GM21526 (cell line): ENCODE results near the gene NBPF4.
A peak's percentile ranks its signal among the peaks of the same experiment; 100 is the strongest.
"Not testable (repeated sequence)": the region's sequence is repeated elsewhere in the genome, so short reads cannot be mapped to it uniquely, and the experiment has no call there.

Source experiments
- ATAC-seq: cut with Tn5 transposase; IDR thresholded peaks from one replicate; pipeline ENCODE4 v1.9.1; 2021; ENCODE audit warnings: moderate library complexity; ENCODE audit not compliant: unreplicated experiment, low FRiP score

NBPF4 gene

DNA sequence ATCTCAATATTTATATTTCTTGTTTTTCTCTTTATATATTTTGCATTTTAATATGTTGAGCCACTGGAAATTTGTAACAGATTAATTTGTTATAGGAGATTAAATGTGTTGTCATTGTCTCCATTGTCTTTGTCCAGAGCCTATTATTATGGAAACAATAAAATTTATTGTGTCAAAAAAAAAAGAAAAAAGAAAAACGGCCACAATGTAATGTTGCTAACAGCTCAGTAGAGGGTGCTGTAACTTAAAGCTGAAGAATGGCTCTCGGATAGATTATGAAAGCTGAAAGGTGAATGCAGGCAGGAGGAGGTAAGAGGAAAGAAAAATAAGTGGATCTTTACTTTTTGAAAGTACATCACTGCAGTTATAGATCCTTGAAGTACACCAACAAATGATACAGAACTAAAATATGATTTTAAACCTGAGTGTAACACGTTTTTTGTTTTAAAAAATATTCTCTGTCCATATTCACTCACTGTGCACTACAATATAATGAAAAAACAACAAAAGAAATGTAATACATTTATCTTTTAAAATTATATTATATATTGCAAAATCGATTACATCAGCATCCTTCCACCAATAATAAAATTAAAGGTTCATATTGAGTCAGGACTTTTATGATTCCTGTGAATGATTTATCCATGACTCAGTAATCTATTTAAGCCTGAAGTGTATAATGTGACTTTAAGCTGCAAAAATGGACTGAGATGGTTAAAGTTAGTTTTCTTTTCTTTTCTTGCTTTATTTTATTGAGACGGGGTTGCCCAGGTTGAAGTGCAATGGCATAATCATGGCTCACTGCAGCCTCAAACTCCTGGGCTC is 29.0 kb downstream of the NBPF4 start:
- ATAC-seq: peak; percentile 63

DNA sequence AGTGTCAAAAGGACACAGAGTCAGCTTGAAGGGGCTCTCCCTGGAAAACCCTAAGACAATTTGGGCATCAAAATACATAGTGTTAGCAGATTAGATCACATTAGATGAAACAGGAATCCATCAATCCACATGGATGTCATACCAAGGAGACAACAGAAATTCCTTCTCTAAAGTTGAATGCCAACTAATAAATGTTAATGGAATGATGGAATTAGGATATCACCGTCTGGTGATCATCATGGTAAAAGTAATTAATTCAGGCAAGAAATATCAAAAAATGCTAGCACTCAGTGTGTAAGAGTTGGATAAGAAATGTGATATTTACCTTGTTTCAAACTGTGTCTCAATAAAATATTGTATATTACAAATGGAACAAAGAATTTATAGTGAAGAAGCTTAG is 32.9 kb downstream of the NBPF4 start:
- no peak for ATAC-seq

DNA sequence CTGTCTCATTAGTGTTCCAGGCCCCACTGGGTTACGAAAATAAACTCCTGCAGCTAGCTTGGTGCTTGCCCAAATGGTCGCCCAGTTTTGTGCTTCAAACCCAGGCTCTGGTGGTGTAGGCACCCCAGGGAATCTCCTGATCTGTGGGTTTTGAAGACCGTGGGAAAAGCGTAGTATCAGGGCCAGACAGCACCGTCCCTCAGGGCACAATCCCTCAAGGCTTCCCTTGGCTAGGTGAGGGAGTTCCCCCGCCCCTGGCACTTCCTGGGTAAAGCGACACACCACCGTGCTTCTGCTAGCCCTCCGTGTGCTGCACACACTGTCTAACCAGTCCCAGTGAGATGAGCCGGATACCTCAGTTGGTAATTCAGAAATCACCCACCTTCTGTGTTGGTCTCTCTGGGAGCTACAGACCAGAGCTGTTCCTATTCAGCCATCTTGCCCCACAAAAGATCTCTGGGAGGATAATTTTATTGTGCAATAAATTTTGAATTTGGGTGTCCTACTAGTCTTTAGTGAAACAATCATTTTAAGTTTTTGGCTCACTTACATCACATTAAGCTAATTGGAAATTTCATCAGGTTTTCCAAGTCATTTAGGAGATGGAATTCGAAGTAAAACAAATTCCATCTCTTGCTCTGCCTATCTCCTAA is 34.3 kb downstream of the NBPF4 start:
- ATAC-seq: no peak

DNA sequence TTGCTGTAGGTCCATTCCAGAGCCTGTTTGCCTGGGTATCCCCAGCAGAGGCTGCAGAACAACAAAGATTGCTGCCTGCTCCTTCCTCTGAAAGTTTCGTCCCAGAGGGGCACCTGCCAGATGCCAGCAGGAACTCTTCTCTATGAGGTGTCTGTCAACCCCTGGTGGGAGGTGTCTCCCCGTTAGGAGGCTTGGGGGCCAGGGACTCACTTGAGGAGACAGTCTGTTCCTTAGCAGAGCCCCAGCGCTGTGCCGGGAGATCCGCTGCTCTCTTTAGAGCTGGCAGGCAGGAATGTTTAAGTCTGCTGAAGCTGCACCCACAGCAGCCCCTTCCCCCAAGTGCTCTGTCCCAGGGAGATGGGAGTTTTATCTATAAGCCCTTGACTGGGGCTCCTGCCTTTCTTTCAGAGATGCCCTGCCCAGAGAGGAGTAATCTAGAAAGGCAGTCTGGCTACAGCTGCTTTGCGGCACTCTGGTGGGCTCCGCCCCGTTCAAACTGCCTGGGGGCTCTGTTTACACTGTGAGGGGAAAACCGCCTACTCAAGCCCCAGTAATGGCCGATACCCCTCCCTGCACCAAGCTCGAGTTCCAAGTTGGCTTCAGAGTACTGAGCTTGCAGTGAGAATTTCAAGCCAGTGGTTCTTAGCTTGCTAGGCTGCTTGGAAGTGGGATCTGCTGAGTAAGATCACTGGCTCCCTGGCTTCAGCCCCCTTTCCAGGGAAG is 35.0 kb downstream of the NBPF4 start:
- no peak for ATAC-seq

DNA sequence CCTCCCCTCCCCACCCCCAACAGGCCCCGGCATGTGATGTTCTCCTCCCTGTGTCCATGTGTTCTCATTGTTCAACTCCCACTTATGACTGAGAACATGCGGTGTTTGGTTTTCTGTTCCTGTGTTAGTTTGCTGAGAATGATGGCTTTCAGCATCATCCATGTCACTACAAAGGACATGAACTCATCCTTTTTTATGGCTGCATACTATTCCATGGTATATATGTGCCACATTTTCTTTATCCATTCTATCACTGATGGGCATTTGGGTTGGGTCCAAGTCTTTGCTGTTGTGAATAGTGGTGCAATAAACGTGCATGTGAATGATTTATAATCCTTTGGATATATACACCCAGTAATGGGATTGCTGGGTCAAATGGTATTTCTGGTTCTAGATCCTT is 40.3 kb downstream of the NBPF4 start:
- not testable (repeated sequence) for ATAC-seq

DNA sequence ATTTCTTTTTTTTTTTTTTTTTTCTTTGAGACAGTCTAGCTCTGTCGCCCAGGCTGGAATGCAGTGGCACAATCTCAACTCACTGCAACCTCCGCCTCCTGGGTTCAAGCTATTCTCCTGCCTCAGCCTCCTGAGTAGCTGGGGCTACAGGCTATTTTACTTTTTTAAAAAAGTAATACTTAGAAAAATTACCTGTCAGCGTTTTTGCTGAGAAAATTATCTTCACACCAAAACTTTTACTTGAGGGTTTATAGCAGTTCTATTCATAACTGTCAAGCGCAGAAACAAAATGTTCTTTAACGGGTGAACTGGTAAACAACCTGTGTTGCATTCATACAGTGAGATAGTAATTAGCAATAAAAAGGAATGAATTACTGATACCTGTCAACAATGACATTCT is 42.2 kb downstream of the NBPF4 start:
- ATAC-seq: no peak

DNA sequence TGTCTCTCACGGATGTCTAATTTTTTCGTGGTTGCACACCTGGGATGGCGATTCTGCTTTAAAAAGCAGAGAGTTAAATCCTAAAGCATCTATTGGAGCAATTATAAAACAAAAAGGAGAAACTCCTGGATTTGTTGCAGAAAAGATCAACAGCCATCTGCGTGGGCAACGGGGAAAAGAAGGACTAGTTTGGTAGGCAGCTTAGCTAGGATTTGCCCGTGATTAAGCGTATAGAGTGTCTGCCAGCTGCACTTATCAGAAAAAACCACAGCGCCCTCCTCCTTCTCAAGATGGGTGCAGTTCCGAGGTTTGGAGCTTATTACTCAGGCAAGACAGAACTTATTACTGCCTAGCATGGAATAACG is 43.2 kb downstream of the NBPF4 start:
- no peak for ATAC-seq

DNA sequence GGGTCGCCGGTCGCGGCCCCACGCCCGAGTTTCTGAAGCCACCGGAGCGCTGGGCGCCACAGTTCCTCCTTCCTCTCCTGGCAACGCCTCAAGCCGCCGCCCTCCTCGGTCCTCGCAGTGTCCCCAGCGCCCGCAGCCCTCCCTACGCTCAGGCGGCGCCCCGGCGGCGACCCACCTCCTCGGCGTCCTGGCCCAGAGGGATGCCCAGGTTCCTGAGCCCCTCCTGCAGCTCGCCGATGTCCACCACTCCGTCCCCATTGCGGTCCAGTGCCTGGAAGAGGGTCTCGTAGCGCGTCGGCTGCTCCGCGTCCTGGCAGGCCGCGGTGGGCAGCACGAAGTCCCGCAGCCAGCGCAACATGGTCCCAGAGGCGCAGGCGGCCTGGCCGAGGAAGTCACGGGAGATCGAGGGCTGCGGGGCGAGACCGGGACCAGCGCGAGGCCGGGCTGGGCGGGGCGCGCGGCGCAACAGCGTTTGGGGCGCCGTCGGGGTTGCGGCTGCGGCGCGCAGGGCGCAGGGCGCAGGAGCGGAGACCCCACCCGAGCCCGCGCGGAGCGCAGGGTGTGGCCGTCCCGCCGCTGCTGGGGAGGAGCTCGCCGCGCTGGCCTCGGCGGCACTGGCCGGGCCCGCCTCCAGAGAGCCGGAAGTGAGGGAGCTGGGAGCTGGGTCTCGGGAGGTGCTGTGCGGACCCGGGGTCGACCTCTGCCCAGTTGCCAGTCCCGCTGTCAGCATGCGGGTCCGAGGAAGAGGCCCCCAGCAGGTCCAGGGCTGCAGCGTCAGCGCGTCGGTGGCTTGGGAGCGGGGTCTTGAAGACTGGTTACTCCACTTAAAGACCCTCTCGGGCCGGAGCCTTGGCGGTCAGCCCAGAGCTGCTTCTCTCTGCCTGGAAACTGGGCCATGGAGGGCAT is 43.8 kb downstream of the NBPF4 start, which contains the start of gene SLC25A24:
Gene SLC25A24, minus strand, starts transcription at position 563 of the 906 bp plus-strand sequence. Its CDS starts 205 bp downstream, at position 358.
- peak; percentile 79 for ATAC-seq

DNA sequence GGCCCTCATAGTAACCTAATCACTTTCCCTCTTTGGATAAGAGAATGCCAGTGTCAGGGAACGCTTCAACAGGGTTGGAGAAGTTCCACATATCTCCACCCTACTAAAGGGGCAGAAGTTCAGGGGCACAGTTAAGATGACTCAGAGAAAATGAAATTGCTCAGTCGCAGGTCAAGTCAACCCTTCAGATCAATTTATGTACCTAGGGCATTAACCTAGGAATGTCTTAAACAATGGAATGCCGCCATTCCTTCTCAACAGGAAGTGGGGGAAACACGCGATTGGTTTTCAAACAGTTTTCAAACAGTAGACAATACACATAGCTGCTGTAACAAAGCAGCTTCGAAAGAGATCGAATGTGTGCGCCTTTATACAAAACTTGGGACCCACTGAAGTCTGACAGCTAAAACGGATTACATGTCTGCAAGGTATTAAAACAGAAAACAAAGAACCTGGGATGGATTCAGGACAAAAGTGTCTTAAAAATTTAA is 44.6 kb downstream of the NBPF4 start:
- no peak for ATAC-seq

DNA sequence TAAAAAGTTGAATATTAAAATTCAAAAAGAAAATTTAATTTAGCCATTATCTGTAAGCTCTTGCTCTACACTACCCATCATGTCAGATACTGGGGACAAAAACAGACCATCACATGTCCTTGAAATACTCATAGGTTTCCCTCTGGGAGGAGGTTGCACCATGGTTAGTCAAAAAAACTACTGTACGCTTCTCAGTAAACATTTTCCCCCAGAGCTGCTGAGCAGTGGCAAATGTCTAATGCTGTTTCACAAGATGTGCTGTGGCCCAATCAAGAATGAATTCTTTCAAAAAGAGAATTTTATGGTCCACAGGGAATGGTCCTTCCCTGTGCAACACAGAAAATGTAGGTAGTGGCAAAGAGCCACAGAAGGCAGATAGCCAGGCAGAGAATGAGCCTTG is 49.8 kb downstream of the NBPF4 start:
- ATAC-seq: no peak

DNA sequence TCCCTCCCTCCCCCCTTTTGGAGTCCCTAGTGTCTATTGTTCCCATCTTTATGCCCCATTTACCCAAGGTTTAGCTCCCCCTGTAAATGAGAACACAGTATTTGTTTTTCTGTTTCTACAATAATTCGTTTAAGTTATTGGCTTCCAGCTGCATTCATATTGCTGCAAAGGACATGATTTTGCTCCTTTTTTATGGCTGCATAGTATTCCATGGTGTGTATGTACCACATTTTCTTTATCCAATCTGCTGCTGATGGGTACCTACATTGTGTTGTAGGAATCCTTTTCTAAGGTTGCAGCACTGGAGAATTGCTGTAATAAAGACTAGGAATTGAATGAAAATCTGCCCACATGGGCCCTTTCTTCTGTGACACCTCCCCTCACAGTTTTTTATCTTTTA is 50.5 kb downstream of the NBPF4 start:
- ATAC-seq: no peak

DNA sequence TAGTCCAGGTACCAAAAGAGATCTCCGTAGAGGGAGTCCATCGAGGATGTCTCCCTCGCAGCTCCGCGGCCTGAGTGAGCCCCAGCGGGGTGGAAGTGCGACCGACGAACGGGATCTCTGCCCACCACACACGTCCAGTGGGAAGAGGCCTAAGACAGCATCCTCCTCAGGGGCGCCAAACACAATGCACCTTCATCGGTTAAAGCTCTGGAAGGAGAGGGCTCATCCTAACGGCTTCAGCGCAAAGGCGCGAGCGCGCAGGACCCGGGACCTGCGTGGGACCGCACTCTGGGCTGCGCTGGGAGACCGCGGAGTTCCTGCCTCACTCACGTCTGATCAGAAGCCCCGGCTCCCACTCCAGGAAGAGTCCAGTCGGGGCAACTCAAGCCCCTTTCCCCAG is 51.3 kb downstream of the NBPF4 start:
- no peak for ATAC-seq

DNA sequence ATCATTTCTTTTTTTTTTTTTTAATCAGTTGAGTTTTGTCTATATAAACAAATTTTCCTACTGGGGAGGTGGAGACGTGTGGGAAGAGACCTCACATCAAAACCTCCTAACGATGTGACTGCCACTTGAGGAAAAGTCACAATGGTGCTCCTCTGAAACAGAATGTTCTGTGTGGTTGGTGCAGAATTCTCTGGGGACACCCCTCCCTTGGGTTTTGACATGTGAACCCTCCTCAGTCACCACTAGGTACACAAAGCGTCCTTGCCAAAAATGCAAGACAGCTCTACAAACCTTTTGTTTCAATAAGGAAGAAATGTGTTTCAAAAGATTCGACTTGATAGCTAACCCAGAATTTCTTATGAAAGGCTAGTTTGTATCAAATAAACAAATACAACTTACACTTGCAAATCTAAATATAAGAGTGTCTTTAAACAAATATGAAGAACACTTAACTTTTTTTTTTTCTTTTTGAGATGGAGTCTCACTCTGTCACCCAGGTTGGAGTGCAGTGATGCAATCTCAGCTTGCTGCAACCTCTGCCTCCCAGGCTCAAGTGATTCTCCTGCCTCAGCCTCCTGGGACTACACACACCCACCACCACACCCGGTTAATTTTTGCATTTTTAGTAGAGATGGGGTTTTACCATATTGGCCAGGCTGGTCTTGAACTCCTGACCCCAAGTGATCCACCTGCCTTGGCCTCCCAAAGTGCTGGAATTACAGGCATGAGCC is 53.0 kb downstream of the NBPF4 start:
- ATAC-seq: no peak

DNA sequence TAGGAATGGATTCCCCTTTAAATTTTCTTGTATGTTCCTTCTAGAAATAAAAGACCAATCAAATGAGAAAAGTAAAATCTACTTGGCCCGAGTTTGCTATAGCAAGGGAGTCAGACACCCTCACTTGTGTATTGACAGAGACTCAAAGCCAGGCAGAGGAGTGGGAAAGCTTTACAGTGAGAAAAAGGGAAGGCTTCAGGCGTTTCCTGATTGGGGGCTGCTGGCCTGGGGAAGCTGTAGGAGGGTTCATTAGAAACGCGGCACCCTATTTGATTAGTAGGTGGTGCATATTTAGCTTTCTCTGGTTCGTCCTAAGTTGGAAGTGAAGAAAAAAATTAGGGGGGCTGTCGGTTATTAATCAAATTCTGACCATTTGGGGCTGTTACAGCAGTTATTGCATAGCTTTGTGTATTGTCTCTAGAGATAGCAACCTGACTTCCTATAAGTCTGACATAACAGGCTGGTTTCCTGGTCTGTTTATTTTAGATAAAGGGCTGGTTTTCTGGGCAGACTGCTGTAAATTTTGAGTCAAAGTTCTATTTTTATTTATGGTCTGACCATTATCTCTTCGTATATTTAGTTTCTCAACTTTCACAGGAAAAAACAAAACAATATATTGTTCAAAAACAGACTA is 53.8 kb downstream of the NBPF4 start:
- no peak for ATAC-seq

DNA sequence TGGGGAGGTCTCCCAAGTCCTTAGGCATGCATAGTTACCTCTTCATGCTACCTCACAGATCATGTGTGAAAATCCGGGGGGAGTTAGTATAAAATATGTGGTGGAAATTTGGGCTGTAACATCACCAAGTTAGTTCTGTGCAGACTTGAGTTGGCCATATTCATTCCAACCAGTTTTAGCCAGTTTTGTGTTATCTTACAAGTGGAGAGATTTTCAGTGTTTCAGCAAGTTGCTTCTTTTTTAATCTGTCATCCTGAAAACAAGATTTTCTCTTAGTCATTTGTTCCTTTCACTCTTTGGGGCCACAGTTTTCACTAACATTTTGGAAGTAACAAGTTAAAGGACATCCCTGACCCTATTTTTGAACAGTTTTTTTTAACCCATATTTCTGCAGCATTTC is 55.1 kb downstream of the NBPF4 start:
- no peak for ATAC-seq

DNA sequence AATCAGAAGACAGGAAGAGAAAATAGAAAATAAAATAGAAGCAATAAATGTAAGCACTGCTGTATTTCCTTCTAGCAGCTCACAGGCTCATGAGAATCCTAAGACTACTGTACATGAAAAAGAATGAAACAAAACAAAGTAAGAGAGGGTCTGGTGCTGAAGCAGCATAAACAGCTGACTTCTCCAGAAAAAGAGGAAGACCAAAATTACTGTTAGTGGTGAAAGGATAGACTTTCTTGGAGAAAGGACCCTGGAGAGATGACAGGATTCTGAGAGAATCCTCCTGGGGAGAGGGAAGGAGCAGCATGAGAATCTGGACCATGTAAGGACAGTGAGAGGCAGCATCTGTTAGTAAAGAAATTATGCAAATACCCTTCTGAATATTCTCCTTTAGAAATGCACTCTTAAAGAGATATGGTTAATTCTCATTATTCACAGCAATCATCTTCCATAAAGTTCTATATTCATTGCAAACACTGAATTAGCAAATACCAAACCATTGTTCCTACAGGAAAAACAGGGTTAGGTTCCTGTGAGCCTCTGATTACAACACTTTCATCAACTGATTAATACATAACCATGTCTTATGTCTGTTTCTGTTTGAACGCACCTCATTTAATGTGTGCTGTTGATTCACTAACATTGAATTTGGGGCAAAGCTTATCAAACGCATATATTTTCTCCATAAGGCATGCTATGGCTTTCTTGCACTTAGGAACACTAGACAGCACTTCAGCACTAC is 60.7 kb downstream of the NBPF4 start:
- no peak for ATAC-seq

DNA sequence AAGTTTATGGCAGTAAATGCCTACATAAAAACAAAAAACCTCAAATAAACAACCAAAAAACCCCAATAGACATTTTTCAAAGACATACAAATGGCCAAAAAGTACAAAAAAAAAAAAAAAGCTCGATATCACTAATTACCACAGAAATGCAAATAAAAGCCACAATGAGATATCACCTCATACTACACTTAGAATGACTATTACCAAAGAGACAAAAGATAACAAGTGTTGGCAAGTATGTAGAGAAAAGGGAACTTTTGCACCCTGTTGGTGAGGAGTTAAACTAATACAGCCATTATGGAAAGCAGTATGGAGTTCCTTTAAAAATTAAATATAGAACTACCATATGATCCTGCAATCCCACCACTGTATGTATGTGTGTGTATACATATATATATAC is 64.9 kb downstream of the NBPF4 start:
- ATAC-seq: no peak
